Keratinocyte (primary cell): ENCODE data around the gene WT1. TPM values are rescaled to one million over a fixed set of nuclear protein-coding genes. Genes with fewer than 3 reads are reported as not detected.

Source experiments
- DNase-seq: peaks from one replicate; pipeline ENCODE4 v3.0.0-alpha.2; 2011; ENCODE audit warnings: low read depth, missing footprints, low spot score
- FAIRE-seq: peaks from 2 replicates; lab custom pipeline; 2011; peaks lifted over from hg19 to GRCh38; lab: Jason Lieb, UNC
- H2AFZ ChIP-seq: 2 replicates; pipeline ENCODE4 v1.6.0; 2012; ENCODE audit warnings: low read length, control low read depth, inconsistent platforms; ENCODE audit not compliant: control insufficient read depth
- H3K27ac ChIP-seq: 2 replicates; pipeline ENCODE4 v1.5.1; 2011; ENCODE audit warnings: low read length; ENCODE audit not compliant: control insufficient read depth, insufficient read depth
- H3K27me3 ChIP-seq: 3 replicates; pipeline ENCODE4 v1.6.0; 2011; ENCODE audit warnings: low read length; ENCODE audit not compliant: control insufficient read depth, insufficient read depth; ENCODE audit errors: extremely low read depth
- H3K36me3 ChIP-seq, 2 experiments: 2 replicates in 1 of 2; 3 replicates in 1 of 2; pipeline ENCODE4 v1.5.1; 2011; ENCODE audit warnings: low read length in 2 of 2, mild to moderate bottlenecking in 1 of 2; ENCODE audit not compliant: control insufficient read depth in 2 of 2, insufficient read depth in 2 of 2; ENCODE audit errors: extremely low read depth in 1 of 2
- H3K4me1 ChIP-seq: 3 replicates; pipeline ENCODE4 v1.5.1; 2011; ENCODE audit warnings: low read length; ENCODE audit not compliant: control insufficient read depth, insufficient read depth; ENCODE audit errors: extremely low read depth
- H3K4me2 ChIP-seq: 3 replicates; pipeline ENCODE4 v1.6.0; 2011; ENCODE audit warnings: low read depth, low read length; ENCODE audit not compliant: control insufficient read depth, insufficient read depth; ENCODE audit errors: extremely low read depth
- H3K4me3 ChIP-seq, 3 experiments: fragments of 200-600 bp in 1 of 3; sonication (generic) in 1 of 3; 2 replicates in 2 of 3; 3 replicates in 1 of 3; pipeline ENCODE4 v1.5.1; 2011 to 2016; ENCODE audit warnings: low read length in 3 of 3, mild to moderate bottlenecking in 3 of 3, control low read depth in 2 of 3, inconsistent platforms in 1 of 3, low read depth in 1 of 3, mixed read lengths in 1 of 3, mixed run types in 1 of 3, moderate library complexity in 1 of 3; ENCODE audit not compliant: control insufficient read depth in 2 of 3, insufficient read depth in 2 of 3; ENCODE audit errors: extremely low read depth in 1 of 3
- H3K79me2 ChIP-seq: 2 replicates; pipeline ENCODE4 v1.6.0; 2012; ENCODE audit warnings: low read length; ENCODE audit not compliant: control insufficient read depth, insufficient read depth
- H3K9ac ChIP-seq: 3 replicates; pipeline ENCODE4 v1.6.0; 2011; ENCODE audit warnings: low read length; ENCODE audit not compliant: control insufficient read depth, insufficient read depth; ENCODE audit errors: extremely low read depth
- H3K9me1 ChIP-seq: 3 replicates; pipeline ENCODE4 v1.6.0; 2011; ENCODE audit warnings: low read length; ENCODE audit not compliant: control insufficient read depth, insufficient read depth; ENCODE audit errors: extremely low read depth
- H3K9me3 ChIP-seq: 2 replicates; pipeline ENCODE4 v1.5.1; 2012; ENCODE audit warnings: low read depth, low read length; ENCODE audit not compliant: control insufficient read depth
- H4K20me1 ChIP-seq: 3 replicates; pipeline ENCODE4 v1.6.0; 2011; ENCODE audit warnings: low read length; ENCODE audit not compliant: control insufficient read depth, insufficient read depth; ENCODE audit errors: extremely low read depth
- CTCF ChIP-seq, 3 experiments: IDR thresholded peaks in 1 of 3; conservative IDR thresholded peaks in 1 of 3; optimal IDR thresholded peaks in 1 of 3; 2 replicates in 2 of 3; 3 replicates in 1 of 3; pipeline versions ENCODE3 to v1.5.1; 2011; ENCODE audit warnings: low read length in 3 of 3, mild to moderate bottlenecking in 3 of 3, moderate library complexity in 2 of 3, control low read depth in 1 of 3, inconsistent platforms in 1 of 3; ENCODE audit not compliant: insufficient read depth in 2 of 3; ENCODE audit errors: extremely low read depth in 1 of 3
- EZH2 ChIP-seq: IDR thresholded peaks from one replicate; pipeline ENCODE4 v1.6.1; 2012; ENCODE audit warnings: inconsistent platforms, mild to moderate bottlenecking, low read length, moderate library complexity
- dilution Hi-C: fragments of 300-500 bp; cut with MboI; formaldehyde crosslinking; loops from one replicate; pipeline ENCODE4 v1.7.0; 2020; ENCODE audit warnings: low sequenced_read_pairs; ENCODE audit not compliant: extremely low pct_ligation_motif_present
- polyA plus RNA-seq, 5 experiments: library from polyadenylated mRNA; depleted of rRNA in 3 of 5; stranded (reverse) in 3 of 5; stranded (forward) in 1 of 5; unstranded in 1 of 5; fragments of >200 nt; gene quantifications; 1 replicate in 1 of 5; 2 replicates in 3 of 5; 3 replicates in 1 of 5; pipeline versions ENCODE4 v1.2.1 to v1.2.3, GENCODE V29; 2011 to 2012; ENCODE audit warnings: missing spikeins in 2 of 5, low read depth in 1 of 5, low replicate concordance in 1 of 5

WT1 gene
- polyA plus RNA-seq, 1 donor (not counting 4 experiments of a cell fraction or from before 2014, with no cell fraction given) = not detected

GRCh38 chr11:32420139-32420538 lies 15.2 kb downstream of the WT1 start:
- no peaks in the 10 kb centered on the region for H3K36me3 ChIP-seq
- H3K9me3 ChIP-seq = no peaks in the 10 kb centered on the region
- H3K9ac ChIP-seq = no peak overlapping the region
- H3K27ac ChIP-seq = no peak overlapping the region
- no peaks in the 10 kb centered on the region for H3K9me1 ChIP-seq
- FAIRE-seq = no peak
- H2AFZ ChIP-seq = no peak overlapping the region
- TF ChIP-seq EZH2 = no peak
- no peak for TF ChIP-seq CTCF (optimal IDR thresholded peaks at IDR 0.05 in 1 of 3, IDR thresholded peaks at IDR 0.05 in 1 of 3, conservative IDR thresholded peaks at IDR 0.05 in 1 of 3; ENCODE audit: extremely low read depth in 1 of 3, insufficient read depth in 2 of 3, low read length in 3 of 3)
- no peak overlapping the region for H3K4me3 ChIP-seq
- peaks cover 22% of the 10 kb centered on the region for H3K27me3 ChIP-seq
- DNase-seq = no peak
- no peak overlapping the region for H3K4me2 ChIP-seq
- no peaks in the 10 kb centered on the region for H3K79me2 ChIP-seq
- no peaks in the 10 kb centered on the region for H3K4me1 ChIP-seq
- no peaks in the 10 kb centered on the region for H4K20me1 ChIP-seq
- dilution Hi-C loops = no loop called here

GRCh38 chr11:32418836-32419235 lies 16.5 kb downstream of the WT1 start:
- Histone ChIP-seq H3K9me1 (no peaks in the 10 kb centered on the region), H3K9ac (no peak overlapping the region), H3K27ac (no peak overlapping the region), H3K9me3 (no peaks in the 10 kb centered on the region), H2AFZ (no peak overlapping the region), H4K20me1 (no peaks in the 10 kb centered on the region), H3K27me3 (peaks cover 16% of the 10 kb centered on the region), H3K4me2 (no peak overlapping the region), H3K4me3 (no peak overlapping the region), H3K79me2 (no peaks in the 10 kb centered on the region), H3K36me3 (no peaks in the 10 kb centered on the region), H3K4me1 (no peaks in the 10 kb centered on the region)
- TF ChIP-seq CTCF (optimal IDR thresholded peaks at IDR 0.05 in 1 of 3, IDR thresholded peaks at IDR 0.05 in 1 of 3, conservative IDR thresholded peaks at IDR 0.05 in 1 of 3; ENCODE audit: extremely low read depth in 1 of 3, insufficient read depth in 2 of 3, low read length in 3 of 3) (no peak), EZH2 (no peak)
- FAIRE-seq = no peak
- DNase-seq = no peak
- dilution Hi-C loops = no loop called here
